Endodermal cell (in vitro differentiated cells): ENCODE results near the gene CEP112. TPM values are rescaled to one million over a fixed set of nuclear protein-coding genes. Genes with fewer than 3 reads are reported as not detected.

Experiments used
- DNase-seq: peaks from one replicate; pipeline ENCODE4 v3.0.0-alpha.2; 2017
- H3K27ac ChIP-seq: 2 replicates; pipeline ENCODE4 v1.5.1; 2013; ENCODE audit warnings: mild to moderate bottlenecking, low read depth, low read length, moderate library complexity
- H3K27me3 ChIP-seq: 2 replicates; pipeline ENCODE4 v1.6.1; 2013; ENCODE audit warnings: mild to moderate bottlenecking, low read length, moderate library complexity; ENCODE audit not compliant: insufficient read depth, control insufficient read depth, poor library complexity, severe bottlenecking
- H3K36me3 ChIP-seq: 2 replicates; pipeline ENCODE4 v1.7.0; 2013; ENCODE audit warnings: mild to moderate bottlenecking, low read length, moderate library complexity; ENCODE audit not compliant: control insufficient read depth, insufficient read depth
- H3K4me1 ChIP-seq: one replicate; pipeline ENCODE4 v1.7.0; 2013; ENCODE audit warnings: low read length; ENCODE audit not compliant: control insufficient read depth, insufficient read depth
- H3K4me3 ChIP-seq: 2 replicates; pipeline ENCODE4 v1.5.1; 2013; ENCODE audit warnings: mild to moderate bottlenecking, low read length, moderate library complexity
- H3K9ac ChIP-seq: 2 replicates; pipeline ENCODE4 v1.6.1; 2013; ENCODE audit warnings: mild to moderate bottlenecking, low read length, moderate library complexity; ENCODE audit not compliant: poor library complexity, severe bottlenecking; ENCODE audit errors: extremely low read depth
- H3K9me3 ChIP-seq: 2 replicates; pipeline ENCODE4 v1.6.1; 2013; ENCODE audit warnings: mild to moderate bottlenecking, low read length, moderate library complexity; ENCODE audit not compliant: control insufficient read depth
- H3K27ac Mint-ChIP-seq: 2 replicates; pipeline ENCODE4 v1.8.0; 2020; ENCODE audit warnings: mixed read lengths
- H3K27me3 Mint-ChIP-seq: 2 replicates; pipeline ENCODE4 v1.8.0; 2021; ENCODE audit warnings: mild to moderate bottlenecking, mixed read lengths; ENCODE audit not compliant: insufficient read depth
- H3K36me3 Mint-ChIP-seq: 2 replicates; pipeline ENCODE4 v1.8.0; 2020; ENCODE audit warnings: low read depth, mixed read lengths
- H3K4me1 Mint-ChIP-seq: 2 replicates; pipeline ENCODE4 v1.8.0; 2020; ENCODE audit warnings: mixed read lengths
- H3K4me3 Mint-ChIP-seq: 2 replicates; pipeline ENCODE4 v1.8.0; 2020; ENCODE audit warnings: mild to moderate bottlenecking, moderate library complexity, mixed read lengths
- H3K9me3 Mint-ChIP-seq: 2 replicates; pipeline ENCODE4 v1.8.0; 2020; ENCODE audit warnings: mild to moderate bottlenecking, mixed read lengths
- CTCF ChIP-seq: fragments of 200-600 bp; sonication (generic); conservative IDR thresholded peaks from 2 replicates; pipeline ENCODE4 v1.5.0; 2021; ENCODE audit warnings: antibody characterized with exemption, mild to moderate bottlenecking
- WGBS, 2 experiments: methylation state at CpG; one replicate each; pipeline versions ENCODE4 v1.1.5 to v1.1.7; 2013; ENCODE audit warnings: missing lambda C conversion rate in 2 of 2, mixed read lengths in 1 of 2; ENCODE audit not compliant: insufficient coverage in 1 of 2, insufficient read length in 1 of 2; 5-methylcytosine and 5-hydroxymethylcytosine counted together
- total RNA-seq, 2 donors: library from RNA; stranded (reverse); fragmentation: NEBNext Ultra II Directional in 1 of 2; extraction: Animal tissue kit (Norgen Biotek cat#: 25700) in 1 of 2; gene quantifications; 2 replicates in 1 of 2; 3 replicates in 1 of 2; pipeline ENCODE4 v1.2.1, GENCODE V29; 2021

The CEP112 gene
- total RNA-seq, 2 donors from 2014 or later: 15.2 to 21.4 TPM

DNA sequence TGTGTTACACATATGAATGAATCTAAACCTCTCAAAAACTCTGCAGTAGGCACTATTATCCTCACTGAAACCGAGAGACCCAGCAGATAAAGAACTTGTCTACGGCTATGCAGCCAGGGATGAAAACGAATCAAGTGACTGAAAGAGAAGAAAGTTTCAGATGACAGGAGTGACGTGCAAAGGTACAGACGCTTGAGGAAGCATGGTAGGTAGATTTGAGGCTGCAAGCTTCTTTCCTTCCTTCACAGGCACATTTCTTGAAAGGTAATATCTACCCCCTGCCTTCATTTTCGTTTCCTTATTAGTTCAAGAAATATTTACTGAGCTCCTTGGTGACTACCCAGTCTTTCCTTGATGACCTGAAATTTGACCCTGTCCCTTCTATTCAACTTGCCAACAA lies 418.9 kb downstream of the CEP112 start:
- H3K4me3 Mint-ChIP-seq: no peak overlapping the region
- Histone ChIP-seq H3K36me3 (no peaks in the 10 kb centered on the region), H3K4me3 (no peak overlapping the region), H3K9me3 (no peaks in the 10 kb centered on the region), H3K27me3 (no peaks in the 10 kb centered on the region), H3K27ac (no peak overlapping the region), H3K9ac (no peak overlapping the region), H3K4me1 (no peaks in the 10 kb centered on the region)
- H3K9me3 Mint-ChIP-seq: peaks cover 2% of the 10 kb centered on the region
- H3K27me3 Mint-ChIP-seq: no peaks in the 10 kb centered on the region
- TF ChIP-seq CTCF: no peak
- H3K27ac Mint-ChIP-seq: no peak overlapping the region
- no peak for DNase-seq
- WGBS, 2 experiments: 69 to 88% methylated on average over 3 to 6 of the region's 6 CpGs
- no peaks in the 10 kb centered on the region for H3K36me3 Mint-ChIP-seq
- no peaks in the 10 kb centered on the region for H3K4me1 Mint-ChIP-seq

- peaks cover 2% of the 10 kb centered on the region for H3K9me3 Mint-ChIP-seq
- H3K27me3 Mint-ChIP-seq: no peaks in the 10 kb centered on the region
- Histone ChIP-seq H3K27ac (no peak overlapping the region), H3K9me3 (no peaks in the 10 kb centered on the region), H3K4me1 (no peaks in the 10 kb centered on the region), H3K36me3 (no peaks in the 10 kb centered on the region), H3K9ac (no peak overlapping the region), H3K27me3 (no peaks in the 10 kb centered on the region), H3K4me3 (no peak overlapping the region)
- no peak for DNase-seq
- H3K4me1 Mint-ChIP-seq: no peaks in the 10 kb centered on the region
- no peak for TF ChIP-seq CTCF
- H3K27ac Mint-ChIP-seq: no peak overlapping the region
- no peaks in the 10 kb centered on the region for H3K36me3 Mint-ChIP-seq
- H3K4me3 Mint-ChIP-seq: no peak overlapping the region
Measured at GRCh38 chr17:65771704-65772103, 420.2 kb downstream of the CEP112 start.

- Histone ChIP-seq H3K27me3 (no peaks in the 10 kb centered on the region), H3K9me3 (no peaks in the 10 kb centered on the region), H3K9ac (no peak overlapping the region), H3K4me1 (no peaks in the 10 kb centered on the region), H3K27ac (no peak overlapping the region), H3K4me3 (no peak overlapping the region), H3K36me3 (no peaks in the 10 kb centered on the region)
- no peaks in the 10 kb centered on the region for H3K4me1 Mint-ChIP-seq
- WGBS, 2 experiments: 77% methylated on average over 1 of the region's 1 CpG; no CpG with 5 or more reads in 1 of the 2 experiments
- no peak for DNase-seq
- no peaks in the 10 kb centered on the region for H3K9me3 Mint-ChIP-seq
- no peak overlapping the region for H3K4me3 Mint-ChIP-seq
- no peak overlapping the region for H3K27ac Mint-ChIP-seq
- no peak for TF ChIP-seq CTCF
- H3K27me3 Mint-ChIP-seq: no peaks in the 10 kb centered on the region
- H3K36me3 Mint-ChIP-seq: no peaks in the 10 kb centered on the region
Measured at GRCh38 chr17:65763786-65764185, 428.1 kb downstream of the CEP112 start.
